ENCODE data around the gene PPP1R8. TPM values are rescaled to one million over a fixed set of nuclear protein-coding genes. Genes with fewer than 3 reads are reported as not detected.

Gene PPP1R8
- total and polyA plus RNA-seq, 2 experiments from 2014 or later: 13.4 to 50.5 TPM

DNA sequence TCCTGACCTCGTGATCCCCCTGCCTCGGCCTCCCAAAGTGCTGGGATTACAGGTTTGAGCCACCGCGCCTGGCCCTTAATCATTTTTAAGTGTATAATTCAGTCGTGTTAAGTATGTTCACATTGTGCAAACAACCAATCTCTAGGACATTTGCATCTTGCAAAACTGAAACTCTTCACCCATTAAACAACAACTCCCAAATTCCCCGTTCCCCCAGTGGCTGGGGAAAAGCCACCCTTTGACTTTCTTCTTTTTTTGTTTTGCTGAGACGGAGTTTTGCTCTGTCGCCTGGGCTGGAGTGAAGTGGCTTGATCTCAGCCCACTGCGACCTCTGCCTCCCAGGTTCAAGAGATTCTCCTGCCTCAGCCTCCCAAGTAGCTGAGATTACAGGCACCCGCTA lies 35.2 kb downstream of the PPP1R8 start:
- Mint-ChIP-seq H3K36me3 (ENCODE audit: low read depth) (no peaks in the 10 kb centered on the region), H3K4me3 (no peak overlapping the region), H3K27ac (no peak overlapping the region), H3K9me3 (no peaks in the 10 kb centered on the region), H3K4me1 (no peaks in the 10 kb centered on the region), H3K27me3 (ENCODE audit: insufficient read depth, low read depth, poor library complexity) (peaks cover 2% of the 10 kb centered on the region)
- Histone ChIP-seq H3F3A (replicated peaks; ENCODE audit: low read depth) (0 out of 2 replicates have a peak, but pooled peaks cover 4% of the 10 kb centered on the region), H3K4me3 (no peak overlapping the region), H2AFZ (no peak overlapping the region), H3K4me1 (ENCODE audit: insufficient read depth) (no peaks in the 10 kb centered on the region), H3K9me2 (ENCODE audit: insufficient read depth) (no peaks in the 10 kb centered on the region), H3K4me2 (no peak overlapping the region), H3K36me3 (ENCODE audit: insufficient read depth) (no peaks in the 10 kb centered on the region), H3K79me2 (replicated peaks; ENCODE audit: insufficient read depth) (no peaks in the 10 kb centered on the region), H4K20me1 (replicated peaks; ENCODE audit: insufficient read depth) (no peaks in the 10 kb centered on the region), H3K27ac (ENCODE audit: low read depth) (no peak overlapping the region), H3K27me3 (ENCODE audit: insufficient read depth) (no peaks in the 10 kb centered on the region)
- no peak for ATAC-seq
- TF ChIP-seq, protein P1, sequence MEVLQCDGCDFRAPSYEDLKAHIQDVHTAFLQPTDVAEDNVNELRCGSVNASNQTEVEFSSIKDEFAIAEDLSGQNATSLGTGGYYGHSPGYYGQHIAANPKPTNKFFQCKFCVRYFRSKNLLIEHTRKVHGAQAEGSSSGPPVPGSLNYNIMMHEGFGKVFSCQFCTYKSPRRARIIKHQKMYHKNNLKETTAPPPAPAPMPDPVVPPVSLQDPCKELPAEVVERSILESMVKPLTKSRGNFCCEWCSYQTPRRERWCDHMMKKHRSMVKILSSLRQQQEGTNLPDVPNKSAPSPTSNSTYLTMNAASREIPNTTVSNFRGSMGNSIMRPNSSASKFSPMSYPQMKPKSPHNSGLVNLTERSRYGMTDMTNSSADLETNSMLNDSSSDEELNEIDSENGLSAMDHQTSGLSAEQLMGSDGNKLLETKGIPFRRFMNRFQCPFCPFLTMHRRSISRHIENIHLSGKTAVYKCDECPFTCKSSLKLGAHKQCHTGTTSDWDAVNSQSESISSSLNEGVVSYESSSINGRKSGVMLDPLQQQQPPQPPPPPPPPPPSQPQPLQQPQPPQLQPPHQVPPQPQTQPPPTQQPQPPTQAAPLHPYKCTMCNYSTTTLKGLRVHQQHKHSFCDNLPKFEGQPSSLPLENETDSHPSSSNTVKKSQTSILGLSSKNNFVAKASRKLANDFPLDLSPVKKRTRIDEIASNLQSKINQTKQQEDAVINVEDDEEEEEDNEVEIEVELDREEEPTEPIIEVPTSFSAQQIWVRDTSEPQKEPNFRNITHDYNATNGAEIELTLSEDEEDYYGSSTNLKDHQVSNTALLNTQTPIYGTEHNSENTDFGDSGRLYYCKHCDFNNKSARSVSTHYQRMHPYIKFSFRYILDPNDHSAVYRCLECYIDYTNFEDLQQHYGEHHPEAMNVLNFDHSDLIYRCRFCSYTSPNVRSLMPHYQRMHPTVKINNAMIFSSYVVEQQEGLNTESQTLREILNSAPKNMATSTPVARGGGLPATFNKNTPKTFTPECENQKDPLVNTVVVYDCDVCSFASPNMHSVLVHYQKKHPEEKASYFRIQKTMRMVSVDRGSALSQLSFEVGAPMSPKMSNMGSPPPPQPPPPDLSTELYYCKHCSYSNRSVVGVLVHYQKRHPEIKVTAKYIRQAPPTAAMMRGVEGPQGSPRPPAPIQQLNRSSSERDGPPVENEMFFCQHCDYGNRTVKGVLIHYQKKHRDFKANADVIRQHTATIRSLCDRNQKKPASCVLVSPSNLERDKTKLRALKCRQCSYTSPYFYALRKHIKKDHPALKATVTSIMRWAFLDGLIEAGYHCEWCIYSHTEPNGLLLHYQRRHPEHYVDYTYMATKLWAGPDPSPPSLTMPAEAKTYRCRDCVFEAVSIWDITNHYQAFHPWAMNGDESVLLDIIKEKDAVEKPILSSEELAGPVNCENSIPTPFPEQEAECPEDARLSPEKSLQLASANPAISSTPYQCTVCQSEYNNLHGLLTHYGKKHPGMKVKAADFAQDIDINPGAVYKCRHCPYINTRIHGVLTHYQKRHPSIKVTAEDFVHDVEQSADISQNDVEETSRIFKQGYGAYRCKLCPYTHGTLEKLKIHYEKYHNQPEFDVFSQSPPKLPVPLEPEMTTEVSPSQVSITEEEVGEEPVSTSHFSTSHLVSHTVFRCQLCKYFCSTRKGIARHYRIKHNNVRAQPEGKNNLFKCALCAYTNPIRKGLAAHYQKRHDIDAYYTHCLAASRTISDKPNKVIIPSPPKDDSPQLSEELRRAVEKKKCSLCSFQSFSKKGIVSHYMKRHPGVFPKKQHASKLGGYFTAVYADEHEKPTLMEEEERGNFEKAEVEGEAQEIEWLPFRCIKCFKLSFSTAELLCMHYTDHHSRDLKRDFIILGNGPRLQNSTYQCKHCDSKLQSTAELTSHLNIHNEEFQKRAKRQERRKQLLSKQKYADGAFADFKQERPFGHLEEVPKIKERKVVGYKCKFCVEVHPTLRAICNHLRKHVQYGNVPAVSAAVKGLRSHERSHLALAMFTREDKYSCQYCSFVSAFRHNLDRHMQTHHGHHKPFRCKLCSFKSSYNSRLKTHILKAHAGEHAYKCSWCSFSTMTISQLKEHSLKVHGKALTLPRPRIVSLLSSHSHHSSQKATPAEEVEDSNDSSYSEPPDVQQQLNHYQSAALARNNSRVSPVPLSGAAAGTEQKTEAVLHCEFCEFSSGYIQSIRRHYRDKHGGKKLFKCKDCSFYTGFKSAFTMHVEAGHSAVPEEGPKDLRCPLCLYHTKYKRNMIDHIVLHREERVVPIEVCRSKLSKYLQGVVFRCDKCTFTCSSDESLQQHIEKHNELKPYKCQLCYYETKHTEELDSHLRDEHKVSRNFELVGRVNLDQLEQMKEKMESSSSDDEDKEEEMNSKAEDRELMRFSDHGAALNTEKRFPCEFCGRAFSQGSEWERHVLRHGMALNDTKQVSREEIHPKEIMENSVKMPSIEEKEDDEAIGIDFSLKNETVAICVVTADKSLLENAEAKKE (CRISPR knock-in tag; IDR thresholded peaks at IDR 0.05): no peak
- TF ChIP-seq POLR2AphosphoS5 (IDR thresholded peaks at IDR 0.05; ENCODE audit: low read depth): no peak
- TF ChIP-seq CREB1 (CRISPR knock-in tag; IDR thresholded peaks at IDR 0.05; ENCODE audit: low read depth): no peak
- TF ChIP-seq, protein P2, sequence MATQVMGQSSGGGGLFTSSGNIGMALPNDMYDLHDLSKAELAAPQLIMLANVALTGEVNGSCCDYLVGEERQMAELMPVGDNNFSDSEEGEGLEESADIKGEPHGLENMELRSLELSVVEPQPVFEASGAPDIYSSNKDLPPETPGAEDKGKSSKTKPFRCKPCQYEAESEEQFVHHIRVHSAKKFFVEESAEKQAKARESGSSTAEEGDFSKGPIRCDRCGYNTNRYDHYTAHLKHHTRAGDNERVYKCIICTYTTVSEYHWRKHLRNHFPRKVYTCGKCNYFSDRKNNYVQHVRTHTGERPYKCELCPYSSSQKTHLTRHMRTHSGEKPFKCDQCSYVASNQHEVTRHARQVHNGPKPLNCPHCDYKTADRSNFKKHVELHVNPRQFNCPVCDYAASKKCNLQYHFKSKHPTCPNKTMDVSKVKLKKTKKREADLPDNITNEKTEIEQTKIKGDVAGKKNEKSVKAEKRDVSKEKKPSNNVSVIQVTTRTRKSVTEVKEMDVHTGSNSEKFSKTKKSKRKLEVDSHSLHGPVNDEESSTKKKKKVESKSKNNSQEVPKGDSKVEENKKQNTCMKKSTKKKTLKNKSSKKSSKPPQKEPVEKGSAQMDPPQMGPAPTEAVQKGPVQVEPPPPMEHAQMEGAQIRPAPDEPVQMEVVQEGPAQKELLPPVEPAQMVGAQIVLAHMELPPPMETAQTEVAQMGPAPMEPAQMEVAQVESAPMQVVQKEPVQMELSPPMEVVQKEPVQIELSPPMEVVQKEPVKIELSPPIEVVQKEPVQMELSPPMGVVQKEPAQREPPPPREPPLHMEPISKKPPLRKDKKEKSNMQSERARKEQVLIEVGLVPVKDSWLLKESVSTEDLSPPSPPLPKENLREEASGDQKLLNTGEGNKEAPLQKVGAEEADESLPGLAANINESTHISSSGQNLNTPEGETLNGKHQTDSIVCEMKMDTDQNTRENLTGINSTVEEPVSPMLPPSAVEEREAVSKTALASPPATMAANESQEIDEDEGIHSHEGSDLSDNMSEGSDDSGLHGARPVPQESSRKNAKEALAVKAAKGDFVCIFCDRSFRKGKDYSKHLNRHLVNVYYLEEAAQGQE (IDR thresholded peaks at IDR 0.05; ENCODE audit: unreplicated experiment): no peak
- no peak for TF ChIP-seq EZH2phosphoT487 (IDR thresholded peaks at IDR 0.05; ENCODE audit: unreplicated experiment)
- TF ChIP-seq ZNF114 (CRISPR knock-in tag; IDR thresholded peaks at IDR 0.05): no peak
- TF ChIP-seq JUNB (IDR thresholded peaks at IDR 0.05; ENCODE audit: unreplicated experiment): no peak
- TF ChIP-seq, protein P3, sequence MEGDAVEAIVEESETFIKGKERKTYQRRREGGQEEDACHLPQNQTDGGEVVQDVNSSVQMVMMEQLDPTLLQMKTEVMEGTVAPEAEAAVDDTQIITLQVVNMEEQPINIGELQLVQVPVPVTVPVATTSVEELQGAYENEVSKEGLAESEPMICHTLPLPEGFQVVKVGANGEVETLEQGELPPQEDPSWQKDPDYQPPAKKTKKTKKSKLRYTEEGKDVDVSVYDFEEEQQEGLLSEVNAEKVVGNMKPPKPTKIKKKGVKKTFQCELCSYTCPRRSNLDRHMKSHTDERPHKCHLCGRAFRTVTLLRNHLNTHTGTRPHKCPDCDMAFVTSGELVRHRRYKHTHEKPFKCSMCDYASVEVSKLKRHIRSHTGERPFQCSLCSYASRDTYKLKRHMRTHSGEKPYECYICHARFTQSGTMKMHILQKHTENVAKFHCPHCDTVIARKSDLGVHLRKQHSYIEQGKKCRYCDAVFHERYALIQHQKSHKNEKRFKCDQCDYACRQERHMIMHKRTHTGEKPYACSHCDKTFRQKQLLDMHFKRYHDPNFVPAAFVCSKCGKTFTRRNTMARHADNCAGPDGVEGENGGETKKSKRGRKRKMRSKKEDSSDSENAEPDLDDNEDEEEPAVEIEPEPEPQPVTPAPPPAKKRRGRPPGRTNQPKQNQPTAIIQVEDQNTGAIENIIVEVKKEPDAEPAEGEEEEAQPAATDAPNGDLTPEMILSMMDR (conservative IDR thresholded peaks at IDR 0.05; ENCODE audit: low read depth in 2 of 2): no peak
- TF ChIP-seq, protein P4, sequence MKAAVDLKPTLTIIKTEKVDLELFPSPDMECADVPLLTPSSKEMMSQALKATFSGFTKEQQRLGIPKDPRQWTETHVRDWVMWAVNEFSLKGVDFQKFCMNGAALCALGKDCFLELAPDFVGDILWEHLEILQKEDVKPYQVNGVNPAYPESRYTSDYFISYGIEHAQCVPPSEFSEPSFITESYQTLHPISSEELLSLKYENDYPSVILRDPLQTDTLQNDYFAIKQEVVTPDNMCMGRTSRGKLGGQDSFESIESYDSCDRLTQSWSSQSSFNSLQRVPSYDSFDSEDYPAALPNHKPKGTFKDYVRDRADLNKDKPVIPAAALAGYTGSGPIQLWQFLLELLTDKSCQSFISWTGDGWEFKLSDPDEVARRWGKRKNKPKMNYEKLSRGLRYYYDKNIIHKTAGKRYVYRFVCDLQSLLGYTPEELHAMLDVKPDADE (IDR thresholded peaks at IDR 0.05): no peak
- TF ChIP-seq STAT1 (IDR thresholded peaks at IDR 0.05; ENCODE audit: unreplicated experiment): no peak
- no peak for TF ChIP-seq ZNF331 (CRISPR knock-in tag; IDR thresholded peaks at IDR 0.05; ENCODE audit: low read depth)
- no peak for DNase-seq (ENCODE audit: low spot score)
